ENCODE results near the gene C1R. TPM values are rescaled to one million over a fixed set of nuclear protein-coding genes. Genes with fewer than 3 reads are reported as not detected.
A peak's percentile ranks its signal among the peaks of the same experiment; 100 is the strongest.

Gene C1R
- total RNA-seq, 1 experiment from 2014 or later: 13.1 TPM

DNA sequence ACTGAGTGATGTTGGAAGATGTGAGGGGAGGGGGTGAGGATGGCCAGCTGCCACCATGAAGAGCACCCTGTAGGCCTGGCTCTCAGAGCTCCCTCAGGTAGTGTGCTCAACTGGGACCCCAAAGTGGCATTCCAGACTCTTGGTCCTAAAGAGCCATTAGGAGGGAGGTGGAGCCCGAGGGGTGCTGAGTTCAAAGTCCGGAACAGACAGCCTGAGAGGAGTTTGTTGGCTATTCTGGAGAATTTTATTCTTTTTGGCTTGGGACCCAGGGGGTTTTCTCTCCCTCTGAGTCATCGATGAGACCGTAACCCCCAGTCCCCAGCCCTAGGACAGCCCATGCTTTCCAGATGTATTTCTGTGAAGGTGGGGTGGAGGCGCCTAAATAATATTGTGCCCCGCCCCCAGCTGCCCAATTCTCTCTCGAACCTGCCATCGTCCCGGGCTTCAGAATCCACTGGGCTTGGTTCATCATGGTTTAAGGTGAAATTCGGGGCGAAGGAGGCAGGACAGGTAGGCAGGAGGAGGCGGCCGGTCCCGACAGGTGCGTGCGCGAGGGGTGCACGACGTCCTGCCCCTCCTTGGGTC is 37.1 kb upstream of the C1R start:
- TF ChIP-seq, protein P1, sequence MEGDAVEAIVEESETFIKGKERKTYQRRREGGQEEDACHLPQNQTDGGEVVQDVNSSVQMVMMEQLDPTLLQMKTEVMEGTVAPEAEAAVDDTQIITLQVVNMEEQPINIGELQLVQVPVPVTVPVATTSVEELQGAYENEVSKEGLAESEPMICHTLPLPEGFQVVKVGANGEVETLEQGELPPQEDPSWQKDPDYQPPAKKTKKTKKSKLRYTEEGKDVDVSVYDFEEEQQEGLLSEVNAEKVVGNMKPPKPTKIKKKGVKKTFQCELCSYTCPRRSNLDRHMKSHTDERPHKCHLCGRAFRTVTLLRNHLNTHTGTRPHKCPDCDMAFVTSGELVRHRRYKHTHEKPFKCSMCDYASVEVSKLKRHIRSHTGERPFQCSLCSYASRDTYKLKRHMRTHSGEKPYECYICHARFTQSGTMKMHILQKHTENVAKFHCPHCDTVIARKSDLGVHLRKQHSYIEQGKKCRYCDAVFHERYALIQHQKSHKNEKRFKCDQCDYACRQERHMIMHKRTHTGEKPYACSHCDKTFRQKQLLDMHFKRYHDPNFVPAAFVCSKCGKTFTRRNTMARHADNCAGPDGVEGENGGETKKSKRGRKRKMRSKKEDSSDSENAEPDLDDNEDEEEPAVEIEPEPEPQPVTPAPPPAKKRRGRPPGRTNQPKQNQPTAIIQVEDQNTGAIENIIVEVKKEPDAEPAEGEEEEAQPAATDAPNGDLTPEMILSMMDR (IDR thresholded peaks at IDR 0.05; ENCODE audit: unreplicated experiment): no peak
- intact Hi-C loops (cut with micrococcal nuclease): no loop called here
- Mint-ChIP-seq H3K36me3 (ENCODE audit: insufficient read depth, unreplicated experiment) (peaks cover 15% of the 10 kb centered on the region), H3K27ac (ENCODE audit: low read depth, unreplicated experiment) (no peak overlapping the region), H3K27me3 (ENCODE audit: insufficient read depth, unreplicated experiment) (no peaks in the 10 kb centered on the region), H3K9me3 (ENCODE audit: unreplicated experiment) (no peaks in the 10 kb centered on the region), H3K4me3 (ENCODE audit: unreplicated experiment) (peak overlapping the region; percentile 72), H3K4me1 (ENCODE audit: insufficient read depth, unreplicated experiment) (peaks cover 17% of the 10 kb centered on the region)
- no TSS peak for BruUV-seq (replicated peaks)
- ChIA-PET POLR2A (interaction anchor here (0.6 to 1.1 kb wide), 2 partner anchors 17 to 112 kb away, joined by 3 to 4 read pairs; no protein-coding TSS in a partner anchor), CTCF (no interaction called here)
- no peak for DNase-seq (ENCODE audit: unreplicated experiment)

DNA sequence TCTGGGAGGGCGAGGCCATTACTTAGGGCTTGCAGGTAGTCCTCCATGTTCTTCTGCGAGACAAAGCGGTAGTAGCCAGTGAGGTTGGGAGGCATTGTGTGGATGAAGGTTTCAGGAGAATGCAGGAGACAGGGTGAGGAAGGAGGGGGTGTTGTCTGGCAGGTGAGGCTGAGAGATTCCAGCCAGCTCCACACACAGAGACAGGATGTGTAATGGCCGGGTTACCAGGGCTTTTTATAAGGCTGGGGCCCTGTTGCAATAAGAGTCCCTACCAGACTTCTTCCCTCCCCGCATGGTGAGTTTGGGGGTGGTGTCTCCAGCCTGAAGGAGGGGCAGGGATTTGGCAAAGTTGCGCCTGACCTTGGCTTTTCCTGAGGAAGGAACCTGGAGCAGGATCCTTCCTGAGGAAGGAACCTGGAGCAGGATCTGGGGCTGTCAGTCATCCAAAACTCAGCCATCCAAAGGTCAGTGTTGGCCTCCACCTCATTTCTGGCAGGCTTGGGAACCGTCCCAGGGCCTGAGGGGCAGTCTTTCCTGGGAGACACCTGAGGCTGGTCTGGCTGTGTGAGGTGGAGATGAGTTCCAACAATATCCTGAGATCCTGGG is 36.5 kb upstream of the C1R start, which contains the start of gene RBP5:
TSS of gene RBP5 (minus strand) at position 209 of the 606 bp plus-strand sequence. CDS start at position 95, 114 bp downstream.
- Mint-ChIP-seq H3K27ac (ENCODE audit: low read depth, unreplicated experiment) (no peak within 1 kb of the TSS), H3K4me1 (ENCODE audit: insufficient read depth, unreplicated experiment) (peaks cover 17% of the 10 kb centered on the region), H3K9me3 (ENCODE audit: unreplicated experiment) (no peaks in the 10 kb centered on the region), H3K36me3 (ENCODE audit: insufficient read depth, unreplicated experiment) (peaks cover 13% of the 10 kb centered on the region), H3K4me3 (ENCODE audit: unreplicated experiment) (peak within 1 kb of the TSS; percentile 72), H3K27me3 (ENCODE audit: insufficient read depth, unreplicated experiment) (no peaks in the 10 kb centered on the region)
- peak; percentile 24 for DNase-seq (ENCODE audit: unreplicated experiment)
- TF ChIP-seq, protein P1 (IDR thresholded peaks at IDR 0.05; ENCODE audit: unreplicated experiment): no peak
- ChIA-PET POLR2A (interaction anchor here (1.1 kb wide), 1 partner anchor 111 kb away, joined by 3 read pairs; no protein-coding TSS in a partner anchor), CTCF (interaction anchor here (0.6 kb wide), 1 partner anchor 76 kb away, joined by 5 read pairs; no protein-coding TSS in a partner anchor)
- intact Hi-C loops (cut with micrococcal nuclease): no loop called here
- BruUV-seq (replicated peaks): no TSS peak

DNA sequence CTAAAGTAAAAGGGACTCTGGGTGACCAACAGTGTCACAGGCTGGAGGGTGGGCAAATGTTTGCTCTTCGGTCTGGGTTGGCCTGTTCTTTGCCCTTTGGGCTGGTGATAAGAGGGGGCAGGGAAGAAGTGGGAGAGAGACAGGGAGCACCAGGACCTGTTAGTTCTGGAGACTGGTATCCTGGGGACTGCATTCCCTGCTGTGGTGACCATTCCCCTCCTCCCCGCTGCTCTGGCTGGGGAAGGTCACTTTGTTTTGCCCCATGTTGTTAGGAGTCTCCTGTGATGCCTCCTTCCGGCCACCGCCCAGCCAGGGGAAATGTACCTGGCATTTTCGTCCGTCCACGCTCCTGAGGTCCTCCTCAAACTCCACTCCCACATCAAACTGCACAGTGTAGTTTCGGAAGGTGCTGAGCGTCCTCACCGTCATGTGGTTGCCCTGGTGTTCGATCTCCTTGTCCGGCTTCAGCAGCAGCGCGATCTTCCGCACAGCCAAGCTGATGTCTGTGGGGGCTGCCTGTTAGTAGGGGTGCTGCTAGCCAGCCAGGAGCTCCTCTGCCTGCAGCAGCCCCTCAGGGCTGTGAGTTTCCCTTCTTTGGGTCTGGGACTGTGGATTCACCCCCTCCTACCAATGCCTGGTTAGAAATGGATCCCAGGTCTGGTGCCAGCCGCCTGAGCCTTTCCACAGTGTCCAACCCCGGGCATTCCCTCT is 35.8 kb upstream of the C1R start:
- POLR2A ChIA-PET: interaction anchor here (0.7 kb wide), 1 partner anchor 255 kb away, joined by 3 read pairs; the partner anchor contains the start of gene SPSB2
- no peak for DNase-seq (ENCODE audit: unreplicated experiment)
- peaks cover 17% of the 10 kb centered on the region for H3K4me1 Mint-ChIP-seq (ENCODE audit: insufficient read depth, unreplicated experiment)
- no peak overlapping the region for H3K4me3 Mint-ChIP-seq (ENCODE audit: unreplicated experiment)
- intact Hi-C loops (cut with micrococcal nuclease): no loop called here
- TF ChIP-seq, protein P1 (IDR thresholded peaks at IDR 0.05; ENCODE audit: unreplicated experiment): no peak
- H3K27ac Mint-ChIP-seq (ENCODE audit: low read depth, unreplicated experiment): no peak overlapping the region
- CTCF ChIA-PET: interaction anchor here (0.6 kb wide), 1 partner anchor 76 kb away, joined by 5 read pairs; no protein-coding TSS in a partner anchor
- BruUV-seq (replicated peaks): no TSS peak
- peaks cover 17% of the 10 kb centered on the region for H3K36me3 Mint-ChIP-seq (ENCODE audit: insufficient read depth, unreplicated experiment)
- H3K27me3 Mint-ChIP-seq (ENCODE audit: insufficient read depth, unreplicated experiment): no peaks in the 10 kb centered on the region
- no peaks in the 10 kb centered on the region for H3K9me3 Mint-ChIP-seq (ENCODE audit: unreplicated experiment)
